Islet of Langerhans (tissue), 1 donor: Measurements from ENCODE around the gene VTN.

Experiments
- FAIRE-seq: peaks from one replicate; lab custom pipeline; 2011; peaks lifted over from hg19 to GRCh38; lab: Jason Lieb, UNC

VTN gene

DNA sequence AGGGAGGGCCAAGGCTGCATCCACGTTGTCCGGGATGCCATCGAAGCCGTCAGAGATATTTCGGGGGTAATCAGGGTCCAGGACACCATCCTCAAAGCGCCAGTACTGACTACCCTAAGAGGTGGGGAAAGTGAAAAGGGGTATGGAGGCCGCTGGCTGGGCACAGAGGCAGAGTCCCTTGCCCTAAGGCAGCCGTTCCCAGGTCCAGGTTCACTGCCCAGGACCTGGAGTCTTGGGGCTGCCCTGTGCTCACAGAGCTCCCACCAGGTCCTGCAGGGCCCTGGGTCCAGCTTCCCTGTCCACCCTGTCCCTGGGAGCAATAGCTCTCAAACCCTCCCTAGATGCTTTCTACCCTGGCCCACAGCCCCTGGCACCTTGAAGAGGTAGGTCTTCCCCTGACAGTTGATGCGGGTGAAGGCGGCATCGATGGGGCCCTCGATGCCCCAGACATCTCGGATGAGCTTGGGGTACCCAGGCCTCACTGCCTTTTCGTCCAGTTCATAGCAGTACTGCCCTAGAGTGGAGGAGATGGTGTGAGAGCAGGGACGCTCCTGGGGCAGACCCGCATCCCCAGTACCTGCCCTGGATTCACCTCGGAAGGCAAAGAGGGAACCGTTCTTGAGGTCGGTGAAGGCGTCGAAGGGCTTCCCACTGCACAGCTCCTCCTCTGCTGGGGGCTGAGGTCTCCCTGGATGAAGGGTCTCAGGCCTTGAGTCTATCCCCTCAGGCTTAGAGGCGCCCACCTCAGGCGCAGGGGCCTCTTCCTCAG is 1.0 kb downstream of the VTN start:
- no peak for FAIRE-seq

DNA sequence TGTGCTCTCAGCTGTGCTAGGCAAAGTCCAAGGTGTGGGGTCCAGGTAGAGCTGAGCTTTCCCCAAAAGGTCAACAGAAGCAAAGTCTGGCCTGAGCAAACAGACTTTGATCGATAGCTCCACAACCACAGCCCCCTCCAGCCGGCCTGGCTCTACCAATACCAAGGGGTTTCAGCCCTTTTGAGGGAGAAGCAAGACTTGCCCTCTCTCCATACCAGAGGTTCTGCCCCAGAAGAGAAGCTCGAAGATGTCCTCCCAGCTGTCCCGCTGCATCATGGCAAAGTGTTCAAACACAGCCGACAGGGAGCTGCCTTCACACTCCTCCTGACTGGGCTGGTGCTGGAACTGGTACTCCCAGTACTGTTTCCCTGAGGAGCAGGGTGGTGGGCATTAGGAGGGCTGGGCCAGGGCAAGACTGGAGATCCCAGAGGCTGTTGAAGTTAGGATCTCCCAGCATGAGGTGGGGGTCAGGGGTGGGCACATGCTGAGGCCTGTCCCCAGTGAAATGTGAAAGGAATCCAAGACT is 1.7 kb downstream of the VTN start:
- no peak for FAIRE-seq

- no peak for FAIRE-seq
These were observed 2.3 kb downstream of the VTN start for GRCh38 chr17:28367641-28368305.

DNA sequence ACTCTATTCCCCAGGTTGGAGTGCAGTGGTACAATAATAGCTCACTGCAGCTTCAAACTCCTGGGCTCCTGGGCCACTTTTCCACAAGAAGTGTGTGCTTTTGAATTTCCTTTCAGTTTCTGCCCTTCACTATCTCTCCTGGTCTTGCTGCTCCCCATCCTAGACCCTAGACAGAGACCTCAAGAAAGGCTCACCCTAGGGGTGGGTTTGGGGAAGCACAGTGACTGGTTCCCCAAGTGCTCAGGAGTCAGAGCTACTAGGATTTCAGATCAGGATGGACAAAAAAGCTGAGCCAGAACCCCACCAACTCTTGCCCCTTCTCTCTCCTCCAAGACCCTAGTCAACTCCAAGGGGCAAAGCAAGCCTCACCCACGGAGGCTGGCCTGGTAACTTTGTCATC is 3.5 kb downstream of the VTN start:
- no peak for FAIRE-seq

DNA sequence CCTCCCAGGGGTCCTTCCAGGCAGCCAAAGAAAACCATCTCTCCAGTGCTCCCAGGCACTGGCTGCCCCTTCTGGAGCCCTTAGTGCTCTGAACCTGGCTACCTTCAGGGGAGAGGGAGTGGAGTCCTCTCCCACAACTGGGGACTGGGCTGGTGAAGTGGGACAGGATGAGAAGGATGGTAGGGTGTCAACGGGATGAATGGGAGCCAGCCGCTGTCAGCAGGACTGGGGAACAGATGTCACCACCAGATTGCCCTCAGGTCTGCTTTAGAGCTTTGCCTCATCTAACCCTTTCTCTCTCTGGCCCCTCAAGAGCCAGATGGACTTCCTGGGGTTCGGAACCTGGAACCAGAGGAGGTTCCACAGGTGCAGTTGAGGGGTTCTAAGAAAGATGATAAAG is 4.6 kb downstream of the VTN start:
- FAIRE-seq: no peak

- no peak for FAIRE-seq
These were observed 5.3 kb downstream of the VTN start, which contains the start of gene SEBOX for GRCh38 chr17:28364665-28365363. Gene SEBOX, minus strand, starts transcription at chr17:28365199. Its CDS starts 48 bp downstream, at chr17:28365151.

GRCh38 chr17:28363776-28364650 is 6.1 kb downstream of the VTN start:
- no peak for FAIRE-seq

DNA sequence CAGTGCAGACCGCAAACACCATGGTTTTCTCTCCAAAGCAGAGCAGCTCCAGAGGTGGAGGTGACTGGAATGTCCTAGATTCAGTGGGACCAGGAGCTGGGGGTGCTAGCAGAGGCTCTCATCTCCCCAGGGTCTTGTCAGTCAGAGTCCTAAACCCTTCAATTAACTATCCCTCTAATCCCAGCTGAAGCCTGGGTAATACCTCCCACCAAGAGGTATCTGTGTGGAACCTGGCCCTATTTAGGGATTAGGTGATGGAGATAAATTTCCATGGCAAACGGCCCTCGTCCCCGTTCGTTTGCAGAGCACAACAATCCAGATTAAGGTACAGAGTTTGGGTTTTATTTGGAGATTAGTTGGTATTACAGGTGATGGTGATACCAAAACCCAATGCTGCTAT is 6.9 kb downstream of the VTN start:
- no peak for FAIRE-seq

DNA sequence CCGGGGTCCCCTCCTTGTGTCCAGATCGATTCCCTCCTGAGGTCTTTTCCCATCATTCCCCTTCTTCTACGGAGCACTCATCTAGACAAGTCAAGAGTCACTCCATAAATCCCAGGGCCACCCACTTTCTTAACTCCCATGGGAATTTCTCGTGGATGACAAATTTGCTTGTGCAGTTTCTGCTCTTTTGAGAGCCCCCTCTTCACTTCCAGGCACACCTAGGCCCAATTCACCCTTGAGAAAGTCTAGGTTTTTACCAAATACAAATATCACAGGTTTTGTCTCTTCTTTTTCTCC is 12.3 kb downstream of the VTN start:
- FAIRE-seq: no peak

DNA sequence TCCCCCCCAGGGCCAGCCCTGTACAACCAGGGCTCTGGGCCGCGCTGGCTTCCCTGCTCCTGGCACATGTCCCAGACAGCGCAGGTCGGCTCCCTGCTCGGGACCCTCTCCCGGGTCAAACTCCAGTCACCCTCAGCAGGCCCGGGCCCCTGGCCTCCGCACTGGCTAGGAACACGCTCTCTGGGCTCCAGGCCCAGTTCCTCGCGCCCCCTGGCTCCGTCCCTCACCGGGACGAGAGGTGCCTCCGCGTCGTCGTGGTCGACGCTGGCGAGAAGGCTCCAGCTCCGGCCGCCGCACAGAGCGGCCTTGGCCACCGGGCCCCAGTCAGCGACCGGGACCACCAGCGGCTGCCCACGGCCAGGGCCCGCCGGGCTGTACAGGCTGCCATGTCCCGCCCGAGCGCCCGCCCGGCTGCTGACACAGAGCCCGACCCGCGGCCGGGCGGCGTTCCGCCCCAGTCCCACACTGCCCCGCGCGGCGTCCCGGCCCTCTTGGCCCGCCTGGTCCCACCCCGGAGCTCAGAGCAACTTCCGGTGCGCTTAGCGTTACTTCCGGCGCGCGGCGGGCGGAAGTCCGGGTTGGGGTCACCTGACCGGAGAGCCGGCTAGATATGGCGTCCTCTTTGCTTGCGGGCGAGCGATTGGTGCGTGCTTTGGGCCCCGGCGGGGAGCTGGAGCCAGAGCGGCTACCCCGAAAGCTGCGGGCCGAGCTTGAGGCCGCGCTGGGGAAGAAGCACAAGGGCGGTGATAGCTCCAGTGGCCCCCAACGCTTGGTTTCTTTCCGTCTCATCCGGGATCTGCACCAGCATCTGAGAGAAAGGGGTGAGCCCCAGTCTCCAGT is 12.8 kb downstream of the VTN start, which contains the start of gene POLDIP2:
Gene POLDIP2, minus strand, starts transcription at position 467 of the 840 bp plus-strand sequence. Its CDS starts 79 bp downstream, at position 388.
- FAIRE-seq: no peak

- no peak for FAIRE-seq
These were observed 19.8 kb downstream of the VTN start for GRCh38 chr17:28350271-28350670.

DNA sequence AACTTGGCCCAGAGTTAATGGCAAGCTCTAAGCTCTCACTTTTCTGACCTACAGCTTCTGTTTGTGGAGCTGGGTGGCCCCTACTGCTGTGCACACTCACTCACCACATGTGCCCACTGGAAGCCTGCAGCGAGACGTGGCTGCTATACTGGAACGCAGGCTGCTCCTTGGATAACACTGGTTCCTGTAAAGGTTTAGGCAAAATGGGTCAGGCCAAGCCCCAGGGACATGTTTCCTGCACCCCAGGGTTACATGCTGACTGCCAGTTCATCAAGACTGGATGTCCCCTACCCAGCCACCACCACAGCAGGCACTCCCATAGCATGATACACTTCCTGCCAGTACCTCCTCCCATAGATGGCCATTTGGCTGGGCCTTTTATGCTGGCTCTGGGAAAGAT is 21.1 kb downstream of the VTN start:
- FAIRE-seq: no peak

GRCh38 chr17:28347261-28347891 is 22.7 kb downstream of the VTN start:
- no peak for FAIRE-seq

GRCh38 chr17:28346746-28347246 is 23.3 kb downstream of the VTN start:
- no peak for FAIRE-seq

- FAIRE-seq: no peak
These were observed 23.9 kb downstream of the VTN start for GRCh38 chr17:28346199-28346580.

- no peak for FAIRE-seq
These were observed 24.5 kb downstream of the VTN start for GRCh38 chr17:28345419-28346198.

GRCh38 chr17:28344435-28344901 is 25.6 kb downstream of the VTN start:
- no peak for FAIRE-seq

DNA sequence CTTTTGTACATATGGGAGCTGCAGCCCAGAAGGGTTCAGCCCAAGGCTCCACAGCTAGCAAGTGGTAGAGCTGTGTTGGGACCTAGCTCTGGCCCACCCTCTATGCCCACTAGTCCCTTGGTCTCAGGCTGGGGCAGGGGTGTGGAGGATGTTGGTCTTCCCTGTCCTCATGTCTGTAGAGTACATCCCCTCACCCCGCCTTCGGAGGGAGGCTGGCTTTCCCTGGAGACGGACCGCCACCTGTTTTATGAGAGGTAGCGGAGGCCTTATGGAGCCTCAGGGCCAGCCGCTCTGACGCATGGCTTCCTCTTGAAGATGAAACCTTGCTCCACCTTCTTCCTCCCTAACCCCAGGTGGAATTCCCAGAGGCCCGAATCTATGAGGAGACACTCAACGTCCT is 26.1 kb downstream of the VTN start:
- FAIRE-seq: no peak

DNA sequence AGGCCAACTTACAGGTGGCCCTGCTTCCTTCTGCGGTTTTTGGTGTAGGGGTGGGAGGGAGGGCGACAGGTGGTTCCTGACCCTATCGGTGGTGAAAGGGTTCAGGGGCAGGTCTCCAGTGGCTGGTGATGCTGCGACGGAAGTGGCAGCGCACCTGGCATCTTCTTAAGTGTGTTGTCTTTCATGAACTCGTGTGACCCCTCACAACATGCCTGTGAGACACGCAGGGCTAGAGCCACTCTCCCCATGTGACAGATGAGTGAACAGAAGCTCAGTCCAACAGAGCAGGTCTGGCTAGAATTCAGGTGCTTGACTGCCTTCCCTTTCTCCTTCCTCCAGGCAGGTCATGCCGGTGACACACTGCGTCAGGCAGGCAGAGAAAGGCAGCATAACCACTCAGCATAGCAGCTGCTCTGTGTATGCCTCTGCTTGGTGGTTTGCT is 26.6 kb downstream of the VTN start:
- no peak for FAIRE-seq
